NCI-H2029 treated with DMSO at 0.1 percent for 48 hours (cell line): ENCODE data around the gene ZACN.

ENCODE experiments used
- DNase-seq: peaks from one replicate; lab custom pipeline; 2025; lab: John Stamatoyannopoulos, UW

The ZACN gene

DNA sequence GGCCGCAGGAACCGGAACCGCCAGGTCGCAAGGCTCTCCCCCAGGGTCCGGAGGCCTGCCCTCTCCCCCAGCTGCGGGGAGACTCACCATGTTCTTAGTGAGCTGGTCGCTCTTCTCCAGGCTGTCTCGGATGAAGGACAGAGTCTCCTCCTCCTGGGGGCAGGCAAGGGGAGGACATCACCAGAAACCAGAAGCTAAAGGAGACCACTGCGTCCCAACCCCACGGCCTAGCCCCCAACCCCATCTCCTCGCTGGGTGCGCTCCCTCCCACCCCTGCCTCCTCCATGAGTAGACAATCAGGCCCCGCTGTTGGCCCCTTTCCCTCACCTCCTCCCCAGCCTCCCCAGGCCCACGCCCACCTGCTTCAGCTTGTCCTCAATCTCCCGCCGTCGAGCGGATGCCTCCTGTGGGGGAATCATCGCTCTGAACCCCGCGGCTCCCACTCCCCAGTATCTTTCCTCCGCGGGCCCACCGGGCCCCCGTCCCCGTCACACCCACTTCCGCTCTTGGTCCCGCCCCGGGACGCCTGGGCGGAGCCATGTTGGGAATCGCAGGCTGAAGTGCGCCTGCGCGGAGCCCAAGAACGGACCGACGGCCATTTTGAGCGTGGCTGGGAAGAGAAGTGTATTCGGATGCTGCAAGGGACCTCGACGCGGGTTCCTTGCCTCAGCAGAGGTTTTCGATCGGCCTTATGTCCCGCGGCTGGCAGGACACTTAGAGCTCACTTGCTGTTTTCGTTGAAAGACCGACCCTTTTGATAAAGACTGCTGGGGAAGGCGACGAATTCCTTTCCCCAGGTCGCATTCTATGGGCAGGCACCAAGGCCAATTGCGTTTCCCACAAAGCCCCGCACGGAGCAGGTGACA lies 24.5 kb downstream of the ZACN start, which contains the start of gene EXOC7:
TSS of gene EXOC7 (minus strand) at position 514 of the 866 bp plus-strand sequence. CDS start at position 419, 95 bp downstream.
- DNase-seq: peak; percentile 57

DNA sequence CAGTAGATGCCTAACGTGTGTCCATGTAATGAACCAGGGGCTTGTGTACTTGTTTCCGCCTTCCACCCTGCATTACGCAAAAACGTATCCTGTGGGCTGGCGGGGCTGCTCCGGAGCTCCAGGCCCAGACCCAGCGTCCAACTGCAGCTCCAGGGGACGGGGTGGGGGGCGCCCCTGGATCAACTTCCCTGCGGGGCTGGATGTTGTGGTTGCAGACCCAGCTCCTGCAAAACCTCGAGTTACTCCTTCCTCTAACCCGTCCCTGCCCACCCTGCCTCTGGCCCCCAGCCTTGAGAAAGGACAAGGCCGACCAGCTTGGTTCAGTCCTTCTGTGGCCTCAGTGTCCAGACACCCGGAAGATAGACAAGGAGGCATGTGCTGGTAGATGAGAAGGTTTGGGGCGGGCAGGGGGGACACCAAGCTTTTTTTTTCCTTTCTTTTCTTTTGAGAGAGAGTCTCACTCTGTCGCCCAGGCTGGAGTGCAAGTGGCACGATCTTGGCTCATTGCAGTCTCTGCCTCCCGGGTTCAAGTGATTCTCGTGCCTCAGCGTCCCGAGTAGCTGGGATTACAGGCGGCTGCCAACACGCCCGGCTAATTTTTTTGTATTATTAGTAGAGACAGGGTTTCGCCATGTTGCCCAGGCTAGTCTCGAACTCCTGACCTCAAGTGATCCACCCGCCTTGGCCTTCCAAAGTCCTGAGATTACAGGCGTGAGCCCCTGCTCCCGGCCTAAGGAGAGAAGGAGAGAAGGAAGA lies 25.3 kb downstream of the ZACN start:
- DNase-seq: no peak

DNA sequence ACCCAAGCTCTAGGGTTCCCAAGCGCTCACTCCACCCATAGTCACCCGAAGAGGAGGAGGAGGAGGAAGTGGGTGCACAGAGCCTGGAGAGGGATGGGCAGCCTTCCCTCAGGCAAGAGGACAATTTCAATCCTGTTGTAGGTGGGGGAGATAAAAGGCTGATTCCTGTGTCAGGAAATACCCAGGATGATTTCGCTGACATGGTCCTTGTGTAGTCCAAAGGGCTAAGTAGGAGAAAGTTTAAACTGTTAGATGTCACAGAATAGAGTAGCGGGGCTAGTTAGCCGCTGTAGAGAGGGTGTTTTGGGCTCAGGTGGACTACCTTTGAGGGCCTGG lies 25.9 kb downstream of the ZACN start:
- no peak for DNase-seq

DNA sequence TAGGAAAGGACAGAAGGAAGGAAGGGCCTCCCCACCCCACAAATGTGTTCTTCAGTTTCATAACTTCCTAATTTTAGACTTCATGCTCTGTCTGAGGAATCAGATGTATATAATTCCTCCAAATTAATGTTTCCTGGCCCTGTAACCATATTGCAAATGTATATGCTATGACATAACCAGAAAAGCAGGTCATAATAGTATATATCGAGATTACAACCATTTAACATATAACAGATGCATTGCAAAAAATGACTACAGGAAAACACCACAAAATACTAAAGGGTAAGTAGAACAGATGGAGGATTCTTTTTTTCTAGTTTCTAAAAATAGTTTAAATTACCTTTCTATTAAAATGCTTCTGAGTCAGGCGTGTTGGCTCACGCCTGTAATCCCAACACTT lies 27.7 kb downstream of the ZACN start:
- no peak for DNase-seq

DNA sequence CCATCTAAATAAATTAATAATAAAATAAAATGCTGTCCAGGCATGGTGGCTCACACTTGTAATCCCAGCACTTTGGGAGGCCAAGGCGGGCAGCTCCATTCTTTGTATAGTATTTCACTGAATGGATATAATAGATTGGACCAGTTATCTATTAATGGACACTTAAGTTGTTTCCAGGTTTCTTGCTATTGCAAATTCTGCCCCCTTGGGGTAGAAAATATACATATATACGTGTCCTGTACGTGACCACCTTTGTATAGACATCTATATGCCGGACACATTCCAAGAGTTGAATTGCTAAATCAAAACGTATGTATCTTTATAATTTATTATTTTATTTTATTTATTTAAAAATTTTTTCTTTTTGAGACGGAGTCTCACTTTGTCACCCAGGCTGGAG lies 28.5 kb downstream of the ZACN start:
- no peak for DNase-seq

DNA sequence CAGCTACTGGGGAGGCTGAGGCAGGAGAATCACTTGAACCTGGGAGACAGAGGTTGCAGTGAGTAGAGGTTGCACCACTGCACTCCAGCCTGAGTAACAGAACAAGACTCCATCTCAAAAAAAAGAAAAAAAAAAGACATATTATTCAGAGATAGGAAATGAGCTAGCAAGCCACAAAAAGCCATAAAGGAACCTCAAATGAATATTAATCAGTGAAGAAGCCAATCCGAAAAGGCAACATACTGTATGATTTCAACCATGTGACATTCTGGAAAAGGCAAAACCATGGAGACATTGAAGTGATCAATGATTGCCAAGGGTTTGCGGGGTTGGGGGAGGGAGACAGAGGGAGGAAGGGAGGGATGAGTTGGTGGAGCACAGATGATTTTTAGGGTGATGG lies 33.0 kb downstream of the ZACN start:
- no peak for DNase-seq

DNA sequence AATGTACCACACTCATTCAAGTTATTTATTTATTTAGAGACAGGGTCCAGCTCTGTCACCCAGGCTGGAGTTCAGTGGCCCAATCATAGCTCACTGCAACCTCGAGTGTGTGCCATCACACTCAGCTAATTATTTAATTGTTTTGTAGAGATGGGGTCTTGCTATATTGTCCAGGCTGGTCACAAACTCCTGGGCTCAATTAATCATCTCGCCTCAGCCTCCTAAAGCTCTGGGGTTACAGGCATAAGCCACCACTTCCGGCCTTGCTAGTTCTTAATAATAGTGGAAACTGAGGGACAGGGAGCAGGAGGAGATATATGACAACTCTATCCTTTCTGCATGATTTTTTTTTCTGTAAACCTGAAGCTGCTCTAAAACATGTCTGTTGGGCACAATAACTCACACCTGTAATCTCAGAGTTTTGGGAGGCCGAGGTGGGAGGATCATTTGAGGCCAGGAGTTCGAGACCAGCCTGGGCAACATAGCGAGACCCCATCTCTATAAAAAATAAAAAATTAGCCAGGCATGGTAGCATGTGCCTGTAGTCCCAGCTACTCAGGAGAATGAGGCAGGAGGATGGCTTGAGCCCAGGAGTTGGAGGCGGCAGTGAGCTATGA lies 36.3 kb downstream of the ZACN start:
- DNase-seq: no peak

DNA sequence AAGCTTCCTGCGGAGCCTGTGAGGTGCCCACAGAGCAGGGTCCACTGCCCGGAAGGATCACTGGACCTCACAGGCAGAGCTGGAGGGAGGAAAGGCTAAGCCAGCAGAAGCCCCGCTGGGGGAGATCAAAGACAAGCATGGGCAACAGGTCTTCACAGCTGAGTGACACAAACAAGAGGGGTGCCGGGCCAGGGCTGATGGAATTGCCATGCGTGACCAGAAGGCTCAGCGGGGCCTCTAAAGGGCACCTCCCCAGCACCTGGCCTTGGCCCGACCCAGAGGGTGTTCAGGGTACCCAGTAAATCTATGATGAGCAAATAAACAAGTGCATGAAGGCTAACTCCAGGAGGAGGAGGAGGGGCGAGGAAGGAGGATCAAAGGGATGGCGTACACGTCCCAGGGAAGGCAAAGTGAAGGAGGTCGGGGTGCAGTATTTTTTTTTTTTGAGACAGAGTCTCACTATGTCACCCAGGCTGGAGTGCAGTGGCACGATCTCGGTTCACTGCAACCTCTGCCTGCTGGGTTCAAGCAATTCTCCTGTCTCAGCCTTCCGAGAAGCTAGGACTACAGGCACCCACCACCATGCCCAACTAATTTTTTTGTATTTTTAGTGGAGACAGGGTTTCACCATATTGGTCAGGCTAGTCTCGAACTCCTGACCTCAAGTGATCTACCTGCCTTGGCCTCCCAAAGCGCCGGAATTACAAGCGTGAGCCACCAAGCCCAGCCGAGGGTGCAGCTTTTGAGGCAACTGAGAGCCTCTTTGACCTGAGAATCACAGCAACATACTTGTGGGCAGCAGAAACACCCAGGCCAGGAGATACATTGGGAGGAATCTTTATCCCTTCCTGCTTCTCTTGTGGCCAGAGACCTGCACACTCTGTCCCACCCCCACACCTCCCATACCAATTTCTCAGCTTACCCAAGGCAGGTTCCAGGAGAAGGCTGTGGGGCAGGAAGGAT lies 40.7 kb downstream of the ZACN start:
- DNase-seq: no peak

DNA sequence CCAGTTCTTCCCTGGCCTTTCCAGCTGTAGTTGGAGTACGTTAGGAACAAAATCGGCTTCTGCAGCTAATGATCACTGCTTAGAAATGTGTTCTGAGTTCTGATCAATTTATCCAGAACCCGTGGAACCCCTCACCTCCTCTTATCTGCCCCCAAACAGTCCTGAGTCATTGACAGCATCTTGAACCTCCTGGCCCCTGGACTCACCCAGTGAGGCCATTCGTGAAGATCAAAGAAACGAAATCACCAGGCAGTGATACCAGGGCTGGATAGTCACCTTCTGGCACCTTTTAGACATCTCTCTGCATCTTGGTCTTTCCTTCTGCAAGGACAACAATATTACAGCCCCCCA lies 41.7 kb downstream of the ZACN start:
- DNase-seq: no peak

DNA sequence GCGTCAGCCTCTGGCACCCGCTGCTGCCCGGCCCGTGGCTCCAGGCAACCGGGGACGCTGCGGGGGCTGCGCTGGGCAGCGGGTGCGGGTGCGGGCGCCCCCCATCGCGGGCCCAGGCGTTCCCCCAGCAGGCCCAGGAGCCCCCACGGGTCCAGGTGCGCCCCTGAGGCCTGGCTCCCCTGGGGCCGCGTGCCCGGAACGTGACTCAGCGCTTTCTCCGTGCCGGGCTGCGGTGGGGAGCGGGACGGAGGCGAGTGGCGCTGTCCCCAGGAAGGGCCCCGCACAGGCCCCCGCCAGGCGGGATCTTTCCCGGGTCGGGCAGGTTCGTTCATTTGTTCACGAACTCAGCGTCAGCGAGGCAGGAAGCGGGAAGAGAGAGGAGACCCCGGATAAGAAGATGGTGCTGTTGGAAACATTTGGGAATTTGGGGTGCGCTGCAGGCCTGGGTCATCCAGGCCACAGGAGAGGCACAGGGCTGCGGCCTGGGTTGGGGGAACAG lies 43.0 kb downstream of the ZACN start:
- DNase-seq: no peak

DNA sequence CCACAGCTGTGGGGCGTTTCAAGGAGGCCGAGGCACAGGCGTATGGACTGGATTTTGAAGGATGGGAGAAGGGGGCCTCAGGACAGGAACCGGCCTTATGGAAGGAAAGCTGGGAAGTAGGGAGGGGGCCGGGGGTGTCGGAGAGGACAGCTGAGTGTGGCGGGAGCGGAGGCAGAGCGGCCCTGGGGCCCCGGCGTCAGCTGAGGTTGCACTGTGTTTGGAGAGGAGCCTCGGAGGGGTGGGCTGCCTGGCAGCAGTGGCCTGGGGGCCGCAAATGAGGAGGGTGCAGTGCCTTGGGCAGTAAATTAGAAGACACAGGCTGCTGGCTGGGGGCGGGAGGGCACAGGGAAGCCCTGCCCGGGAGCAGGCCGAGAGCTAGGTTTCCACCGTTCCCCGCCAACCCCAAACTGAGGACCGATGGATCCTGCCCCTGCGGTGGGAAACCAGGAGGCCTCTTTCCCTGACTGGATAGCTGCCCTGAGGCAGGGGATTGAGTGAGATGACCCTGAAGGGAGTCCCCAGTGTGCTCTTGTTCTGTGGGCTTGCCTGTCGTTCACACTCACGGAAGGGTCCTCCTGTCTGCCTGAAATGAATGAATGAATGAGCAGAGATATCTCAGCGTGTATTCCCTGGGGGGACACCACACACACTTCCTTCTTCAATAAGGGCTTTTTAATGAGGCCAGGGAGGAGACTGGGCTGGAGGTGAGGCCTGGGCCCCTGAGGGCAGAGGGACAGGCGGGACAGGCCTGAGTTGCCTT lies 43.6 kb downstream of the ZACN start:
- no peak for DNase-seq

DNA sequence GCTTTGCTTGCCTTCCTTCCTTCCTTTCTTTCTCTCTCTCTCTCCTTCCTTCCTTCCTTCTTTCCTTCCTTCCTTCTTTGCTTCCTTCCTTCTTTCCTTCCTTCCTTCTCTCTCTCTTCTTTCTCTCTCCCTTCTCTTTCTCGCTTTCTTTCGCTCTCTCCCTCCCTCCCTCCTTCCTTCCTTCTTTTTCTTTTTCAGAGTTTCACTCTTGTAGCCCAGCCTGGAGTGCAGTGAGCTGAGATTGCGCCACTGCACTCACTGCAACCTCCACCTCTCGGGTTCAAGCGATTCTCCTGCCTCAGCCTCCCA lies 44.2 kb downstream of the ZACN start:
- DNase-seq: no peak

DNA sequence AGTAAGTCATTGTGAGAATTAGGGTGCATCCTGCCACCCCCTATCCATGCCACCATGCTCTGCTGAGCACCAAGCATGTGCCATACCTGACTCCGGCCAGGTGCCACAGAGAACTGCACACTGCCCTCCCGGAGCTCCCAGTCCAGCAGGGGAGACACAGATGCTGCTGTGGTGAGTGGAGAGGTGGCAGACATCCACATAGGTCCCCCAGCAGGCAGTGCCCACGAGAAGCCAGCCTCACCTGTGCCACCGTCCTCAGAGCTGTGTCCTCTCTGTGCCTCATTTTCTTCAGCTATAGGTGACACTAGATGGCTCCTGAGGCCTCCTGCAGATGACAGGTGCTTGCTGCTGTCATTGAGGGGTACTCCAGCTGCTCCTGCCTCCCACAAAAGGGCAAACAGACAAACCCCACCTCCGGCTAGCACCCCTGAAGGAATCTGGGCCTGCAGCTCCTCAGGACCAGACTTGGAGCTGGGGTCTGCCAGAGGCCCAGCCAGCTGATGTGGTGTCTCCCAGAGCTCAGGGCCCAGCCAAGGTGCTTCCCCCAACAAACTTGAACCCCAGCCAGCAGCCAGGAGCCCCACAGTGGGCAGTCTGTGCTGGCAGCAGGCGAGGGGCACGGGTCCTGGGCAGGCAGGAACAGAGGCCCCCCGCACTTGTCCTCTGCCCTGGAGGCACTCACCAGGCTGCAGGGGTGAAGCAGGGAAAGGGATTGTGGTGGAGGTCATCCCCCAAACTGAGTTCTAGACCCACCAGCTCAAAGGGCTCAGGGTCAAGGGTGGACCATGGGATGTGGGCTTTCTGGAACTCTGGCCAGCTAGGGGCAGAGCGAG lies 45.0 kb downstream of the ZACN start:
- DNase-seq: no peak

DNA sequence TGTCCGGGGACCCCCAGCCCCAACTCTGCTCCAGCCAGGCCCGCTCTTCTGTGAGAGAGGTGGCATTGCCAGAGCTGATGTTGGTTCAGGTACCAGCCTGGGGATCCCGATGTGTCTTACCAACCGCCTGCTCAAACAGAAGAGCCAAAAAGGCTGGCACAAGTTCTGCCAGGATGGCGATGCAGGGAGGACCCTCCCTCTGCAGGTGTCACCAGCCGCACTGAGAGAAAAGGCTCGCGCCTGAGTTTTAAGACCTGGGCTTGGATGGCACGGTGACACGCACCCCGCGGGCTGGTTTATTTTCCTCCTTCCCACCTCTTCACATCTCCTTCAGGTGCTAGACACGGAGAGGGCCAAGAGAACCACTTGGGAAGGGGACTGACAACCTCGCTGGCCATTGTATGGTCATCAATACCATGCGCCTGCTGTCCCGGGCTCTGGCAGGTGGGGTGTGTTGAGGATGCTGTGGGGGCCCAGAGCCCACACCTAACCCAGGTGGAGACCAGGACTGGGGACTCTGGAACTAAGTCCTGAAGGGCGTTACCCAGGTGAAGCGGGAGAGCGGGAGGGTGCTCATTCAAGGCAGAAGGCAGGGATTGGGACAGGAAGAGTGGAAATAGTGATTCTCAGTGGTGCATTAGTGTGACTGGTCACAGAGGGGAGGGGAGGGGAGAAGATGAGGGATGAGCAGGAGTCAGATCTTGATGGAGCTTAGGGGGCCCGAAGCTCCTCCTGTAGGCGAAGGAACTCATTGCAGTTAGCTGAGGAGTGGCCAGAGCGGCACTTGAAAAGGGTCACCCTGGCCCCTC lies 45.8 kb downstream of the ZACN start:
- no peak for DNase-seq

DNA sequence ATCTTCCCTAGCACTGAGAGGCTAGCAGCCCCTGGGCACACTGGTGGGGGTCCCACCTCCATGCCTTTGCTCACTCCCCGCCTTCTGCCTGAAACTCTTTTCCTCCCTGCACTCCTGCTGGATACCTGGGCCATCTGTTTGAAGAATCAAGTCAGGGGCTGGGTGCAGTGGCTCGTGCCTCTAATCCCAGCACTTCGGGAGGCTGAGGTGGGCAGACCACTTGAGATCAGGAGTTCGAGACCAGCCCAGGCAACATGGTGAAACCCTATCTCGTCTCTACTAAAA lies 46.4 kb downstream of the ZACN start:
- DNase-seq: no peak

DNA sequence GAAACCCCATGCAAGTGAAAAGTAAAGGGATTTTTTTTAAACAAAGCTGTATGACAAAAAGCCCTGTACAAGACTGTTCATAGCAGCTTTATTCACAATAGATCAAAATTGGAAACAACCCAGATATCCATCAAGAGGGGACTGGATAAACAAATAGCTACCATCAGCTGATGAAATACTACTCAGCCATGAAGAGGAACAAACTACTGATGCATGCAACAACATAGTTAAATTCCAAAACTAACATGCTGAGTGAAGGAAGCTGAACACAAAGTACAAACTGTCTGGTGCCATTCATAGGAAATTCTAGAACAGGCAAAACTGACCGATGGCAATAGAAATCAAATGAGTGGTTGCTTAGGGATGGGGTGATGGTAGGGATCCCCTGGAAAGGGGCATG lies 46.9 kb downstream of the ZACN start:
- no peak for DNase-seq

DNA sequence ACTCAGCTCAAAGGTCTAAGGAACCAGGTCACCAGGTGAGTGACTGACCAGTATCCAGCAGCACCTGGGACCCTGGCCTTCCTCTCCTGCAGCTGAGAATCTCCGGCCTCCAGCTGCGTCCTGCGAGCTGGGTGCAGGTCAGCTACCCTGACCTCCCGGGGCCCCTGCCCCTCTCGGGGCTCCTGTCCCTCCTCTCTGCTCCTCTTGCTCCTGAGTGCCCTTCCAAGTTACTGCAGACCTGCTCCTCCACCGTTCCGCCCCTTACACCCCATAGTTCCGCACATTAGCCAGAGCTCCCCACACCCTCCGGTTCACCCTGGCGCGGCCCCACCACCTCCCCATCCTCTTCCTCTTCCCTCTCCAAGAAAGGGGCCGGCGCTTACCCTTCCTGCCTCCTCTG lies 51.5 kb downstream of the ZACN start:
- no peak for DNase-seq

DNA sequence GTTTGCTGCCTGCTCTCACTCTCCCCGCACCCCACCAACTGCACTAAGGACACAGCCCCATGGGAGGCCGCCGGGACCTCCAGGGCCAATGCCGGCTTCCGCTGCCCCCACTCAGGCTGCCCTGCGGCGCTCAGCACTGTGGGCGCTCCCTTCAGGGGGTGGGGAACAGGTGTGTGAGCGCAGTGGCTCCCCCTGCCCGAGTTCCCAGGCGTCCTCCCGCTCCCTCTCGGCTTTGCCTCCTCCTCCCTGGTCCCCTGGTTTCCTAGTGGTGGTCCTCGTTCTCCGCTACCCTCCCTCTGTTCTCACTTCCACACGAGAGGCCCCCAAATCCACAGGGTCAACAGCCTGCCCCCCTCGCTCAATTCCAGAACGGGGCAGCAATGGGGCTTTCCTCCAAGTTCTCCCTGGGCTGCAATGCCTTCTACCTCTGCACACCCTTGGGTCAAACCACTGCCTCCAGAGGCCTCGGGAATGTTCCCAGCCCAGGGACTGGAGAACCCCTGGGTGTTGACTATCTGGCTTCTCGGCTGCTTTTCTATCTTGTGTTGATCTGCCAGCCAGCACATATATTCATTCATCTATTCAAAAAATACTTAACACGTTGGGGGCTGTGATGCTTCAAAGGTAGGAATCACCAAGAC lies 52.2 kb downstream of the ZACN start:
- no peak for DNase-seq
